ENCODE measurements around the gene DHRS7C.
"Not testable (repeated sequence)": the region's sequence is repeated elsewhere in the genome, so short reads cannot be mapped to it uniquely, and the experiment has no call there.

Gene DHRS7C

GRCh38 chr17:9784544-9784943 is 6.8 kb downstream of the DHRS7C start:
- Histone ChIP-seq H3K36me3 (ENCODE audit: insufficient read depth, low read length) (no peaks in the 10 kb centered on the region), H3K79me2 (ENCODE audit: insufficient read depth, low read length) (no peaks in the 10 kb centered on the region), H4K20me1 (ENCODE audit: insufficient read depth, low read length) (no peaks in the 10 kb centered on the region), H3K4me1 (ENCODE audit: insufficient read depth, low read length) (no peaks in the 10 kb centered on the region), H3K9me3 (ENCODE audit: insufficient read depth, low read length, severe bottlenecking) (no peaks in the 10 kb centered on the region), H3K4me3 (ENCODE audit: low read depth in 1 of 2, low read length in 2 of 2) (no peak overlapping the region), H2AFZ (ENCODE audit: low read depth, low read length) (no peak overlapping the region), H3K27me3 (ENCODE audit: insufficient read depth, low read length, poor library complexity) (peaks cover 19% of the 10 kb centered on the region), H3K27ac (ENCODE audit: low read length) (no peak overlapping the region), H3K4me2 (ENCODE audit: insufficient read depth, low read length) (no peak overlapping the region), H3K9ac (ENCODE audit: low read depth, low read length) (no peak overlapping the region)
- DNase-seq (no peak), ATAC-seq (ENCODE audit: insufficient read depth, low read depth) (no peak)
- TF ChIP-seq CTCF (IDR thresholded peaks at IDR 0.05; ENCODE audit: borderline replicate concordance, extremely low read depth, low read length, poor library complexity, severe bottlenecking), result no peak
- no peak for TF ChIP-seq EZH2 (IDR thresholded peaks at IDR 0.05; ENCODE audit: borderline replicate concordance, low read depth, low read length, severe bottlenecking)

- not testable (repeated sequence) for H3K79me2 ChIP-seq (ENCODE audit: insufficient read depth, low read length); H3K9me3 ChIP-seq (ENCODE audit: insufficient read depth, low read length, severe bottlenecking); H3K36me3 ChIP-seq (ENCODE audit: insufficient read depth, low read length); ATAC-seq (ENCODE audit: insufficient read depth, low read depth); DNase-seq; H3K27ac ChIP-seq (ENCODE audit: low read length); H3K4me3 ChIP-seq (ENCODE audit: low read depth in 1 of 2, low read length in 2 of 2); H4K20me1 ChIP-seq (ENCODE audit: insufficient read depth, low read length); H3K4me1 ChIP-seq (ENCODE audit: insufficient read depth, low read length); H3K4me2 ChIP-seq (ENCODE audit: insufficient read depth, low read length); H3K9ac ChIP-seq (ENCODE audit: low read depth, low read length); H2AFZ ChIP-seq (ENCODE audit: low read depth, low read length)
- peaks cover 19% of the 10 kb centered on the region for H3K27me3 ChIP-seq (ENCODE audit: insufficient read depth, low read length, poor library complexity)
These were observed 7.9 kb downstream of the DHRS7C start for GRCh38 chr17:9783465-9783864.

GRCh38 chr17:9783050-9783449 is 8.3 kb downstream of the DHRS7C start:
- TF ChIP-seq CTCF (IDR thresholded peaks at IDR 0.05; ENCODE audit: borderline replicate concordance, extremely low read depth, low read length, poor library complexity, severe bottlenecking) (no peak), EZH2 (IDR thresholded peaks at IDR 0.05; ENCODE audit: borderline replicate concordance, low read depth, low read length, severe bottlenecking) (no peak)
- DNase-seq, result no peak
- no peak overlapping the region for H3K4me3 ChIP-seq (ENCODE audit: low read depth in 1 of 2, low read length in 2 of 2)
- H3K9me3 ChIP-seq (ENCODE audit: insufficient read depth, low read length, severe bottlenecking), result no peaks in the 10 kb centered on the region
- H2AFZ ChIP-seq (ENCODE audit: low read depth, low read length), result no peak overlapping the region
- H3K27ac ChIP-seq (ENCODE audit: low read length), result no peak overlapping the region
- no peak for ATAC-seq (ENCODE audit: insufficient read depth, low read depth)
- H3K36me3 ChIP-seq (ENCODE audit: insufficient read depth, low read length), result no peaks in the 10 kb centered on the region
- no peak overlapping the region for H3K9ac ChIP-seq (ENCODE audit: low read depth, low read length)
- H3K79me2 ChIP-seq (ENCODE audit: insufficient read depth, low read length), result no peaks in the 10 kb centered on the region
- no peaks in the 10 kb centered on the region for H4K20me1 ChIP-seq (ENCODE audit: insufficient read depth, low read length)
- H3K4me2 ChIP-seq (ENCODE audit: insufficient read depth, low read length), result no peak overlapping the region
- peaks cover 19% of the 10 kb centered on the region for H3K27me3 ChIP-seq (ENCODE audit: insufficient read depth, low read length, poor library complexity)
- no peaks in the 10 kb centered on the region for H3K4me1 ChIP-seq (ENCODE audit: insufficient read depth, low read length)

- TF ChIP-seq EZH2 (IDR thresholded peaks at IDR 0.05; ENCODE audit: borderline replicate concordance, low read depth, low read length, severe bottlenecking) (no peak), CTCF (IDR thresholded peaks at IDR 0.05; ENCODE audit: borderline replicate concordance, extremely low read depth, low read length, poor library complexity, severe bottlenecking) (no peak)
- no peaks in the 10 kb centered on the region for H3K79me2 ChIP-seq (ENCODE audit: insufficient read depth, low read length)
- H2AFZ ChIP-seq (ENCODE audit: low read depth, low read length), result no peak overlapping the region
- peaks cover 18% of the 10 kb centered on the region for H3K27me3 ChIP-seq (ENCODE audit: insufficient read depth, low read length, poor library complexity)
- H3K27ac ChIP-seq (ENCODE audit: low read length), result no peak overlapping the region
- no peaks in the 10 kb centered on the region for H3K9me3 ChIP-seq (ENCODE audit: insufficient read depth, low read length, severe bottlenecking)
- H3K4me3 ChIP-seq (ENCODE audit: low read depth in 1 of 2, low read length in 2 of 2), result no peak overlapping the region
- no peak for ATAC-seq (ENCODE audit: insufficient read depth, low read depth)
- no peak overlapping the region for H3K4me2 ChIP-seq (ENCODE audit: insufficient read depth, low read length)
- H3K4me1 ChIP-seq (ENCODE audit: insufficient read depth, low read length), result no peaks in the 10 kb centered on the region
- H3K9ac ChIP-seq (ENCODE audit: low read depth, low read length), result no peak overlapping the region
- no peaks in the 10 kb centered on the region for H4K20me1 ChIP-seq (ENCODE audit: insufficient read depth, low read length)
- no peak for DNase-seq
- no peaks in the 10 kb centered on the region for H3K36me3 ChIP-seq (ENCODE audit: insufficient read depth, low read length)
These were observed 10.8 kb downstream of the DHRS7C start for GRCh38 chr17:9780552-9780951.
